ENCODE data around the gene SYNGR2. TPM values are rescaled to one million over a fixed set of nuclear protein-coding genes. Genes with fewer than 3 reads are reported as not detected.
A peak's percentile ranks its signal among the peaks of the same experiment; 100 is the strongest.
"Not testable (repeated sequence)": the region's sequence is repeated elsewhere in the genome, so short reads cannot be mapped to it uniquely, and the experiment has no call there.

Gene SYNGR2
- total RNA-seq, 1 donor from 2014 or later: 115 TPM

- no peak for DNase-seq (ENCODE audit: low spot score in 2 of 2)
- Histone ChIP-seq H3K9me3 (no peaks in the 10 kb centered on the region), H3K27ac (no peak overlapping the region), H3K4me1 (peaks cover 7 to 12% of the 10 kb centered on the region in 2 donors), H3K27me3 (no peaks in the 10 kb centered on the region), H3K36me3 (peaks cover 0 to 4% of the 10 kb centered on the region in 2 donors), H3K4me3 (no peak overlapping the region)
- no peak for TF ChIP-seq CTCF (IDR thresholded peaks at IDR 0.05)
- intact Hi-C loops (cut with DNase I): no loop called here
These were observed 2.0 kb upstream of the SYNGR2 start for GRCh38 chr17:78166416-78166815.

DNA sequence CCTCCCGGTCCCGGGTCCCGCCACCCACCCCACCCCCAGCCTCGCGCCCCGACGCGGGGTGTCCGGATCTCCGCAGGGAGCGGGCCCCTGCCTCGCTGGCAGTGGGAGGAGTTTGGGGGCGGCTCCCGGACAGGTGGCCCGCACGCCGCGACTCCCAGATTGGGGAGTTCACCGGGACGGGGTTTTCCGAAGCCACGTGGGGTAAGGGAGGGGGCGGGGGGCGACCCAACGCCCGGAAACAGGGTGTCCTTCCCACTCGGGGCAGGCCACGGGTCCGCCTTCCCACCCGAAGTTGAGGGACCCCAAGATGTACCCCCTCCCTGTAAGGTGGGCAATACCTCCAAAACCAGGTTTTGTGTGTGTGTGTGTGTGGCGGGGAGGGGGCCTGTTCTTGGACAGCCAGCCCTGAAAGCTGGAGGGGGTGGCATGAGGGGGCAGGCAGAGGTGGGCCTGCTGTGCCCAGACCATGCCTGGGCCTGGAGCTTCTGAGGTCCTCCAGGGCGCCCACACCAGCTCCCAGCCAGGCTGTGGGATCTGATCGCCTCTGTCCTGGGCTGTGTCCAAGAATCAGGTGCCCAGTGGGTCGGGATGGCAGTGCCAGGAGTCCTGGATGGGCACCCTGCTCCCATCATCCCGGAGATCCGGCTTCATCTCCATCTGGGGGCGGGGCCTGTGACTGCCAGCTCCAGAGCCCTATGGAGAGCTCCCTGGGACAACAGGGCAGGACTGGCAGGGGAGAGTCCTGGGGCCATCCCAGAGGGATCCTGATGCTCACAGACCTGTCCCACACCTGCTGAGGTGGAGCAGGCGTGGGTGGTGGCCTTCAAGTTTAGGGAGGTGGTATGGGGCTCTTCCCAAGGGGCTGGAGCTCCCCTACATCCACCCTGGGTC, 767 bp downstream of the SYNGR2 start:
- intact Hi-C loops (cut with DNase I): loop anchor here (1.0 to 2.0 kb wide), 2 partner anchors 18 to 56 kb away; partner anchors contain the start of genes AFMID and TK1
- TF ChIP-seq CTCF (IDR thresholded peaks at IDR 0.05): no peak
- DNase-seq (ENCODE audit: low spot score in 2 of 2): peak in 1 of 2 donors; percentile 82
- Histone ChIP-seq H3K9me3 (no peaks in the 10 kb centered on the region), H3K36me3 (peaks cover 9 to 12% of the 10 kb centered on the region in 2 donors), H3K27me3 (no peaks in the 10 kb centered on the region), H3K4me3 (peak overlapping the region; percentile 97), H3K27ac (peak overlapping the region; percentile 91 to 96), H3K4me1 (peaks cover 7 to 34% of the 10 kb centered on the region in 2 donors)

- TF ChIP-seq CTCF (IDR thresholded peaks at IDR 0.05): no peak
- peak overlapping the region in 1 of 2 donors; percentile 81 for H3K27ac ChIP-seq
- H3K27me3 ChIP-seq: no peaks in the 10 kb centered on the region
- intact Hi-C loops (cut with DNase I): loop anchor here (5.0 to 10.0 kb wide), 3 partner anchors 569 to 1026 kb away; partner anchors contain the start of gene SEC14L1
- H3K9me3 ChIP-seq: no peaks in the 10 kb centered on the region
- H3K36me3 ChIP-seq: peaks cover 9 to 12% of the 10 kb centered on the region in 2 donors
- DNase-seq (ENCODE audit: low spot score in 2 of 2): no peak
- H3K4me1 ChIP-seq: peaks cover 11 to 52% of the 10 kb centered on the region in 2 donors
- no peak overlapping the region for H3K4me3 ChIP-seq
These were observed 2.6 kb downstream of the SYNGR2 start for GRCh38 chr17:78170692-78171590.

DNA sequence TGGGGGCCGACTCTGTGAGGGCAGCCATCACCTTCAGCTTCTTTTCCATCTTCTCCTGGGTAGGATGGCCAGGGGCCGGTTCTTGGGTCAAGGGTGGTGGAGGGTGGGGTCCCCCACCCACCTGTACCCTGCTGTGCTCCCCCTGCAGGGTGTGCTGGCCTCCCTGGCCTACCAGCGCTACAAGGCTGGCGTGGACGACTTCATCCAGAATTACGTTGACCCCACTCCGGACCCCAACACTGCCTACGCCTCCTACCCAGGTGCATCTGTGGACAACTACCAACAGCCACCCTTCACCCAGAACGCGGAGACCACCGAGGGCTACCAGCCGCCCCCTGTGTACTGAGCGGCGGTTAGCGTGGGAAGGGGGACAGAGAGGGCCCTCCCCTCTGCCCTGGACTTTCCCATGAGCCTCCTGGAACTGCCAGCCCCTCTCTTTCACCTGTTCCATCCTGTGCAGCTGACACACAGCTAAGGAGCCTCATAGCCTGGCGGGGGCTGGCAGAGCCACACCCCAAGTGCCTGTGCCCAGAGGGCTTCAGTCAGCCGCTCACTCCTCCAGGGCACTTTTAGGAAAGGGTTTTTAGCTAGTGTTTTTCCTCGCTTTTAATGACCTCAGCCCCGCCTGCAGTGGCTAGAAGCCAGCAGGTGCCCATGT, 3.3 kb downstream of the SYNGR2 start:
- Histone ChIP-seq H3K27ac (peak overlapping the region; percentile 81 to 89), H3K4me1 (peaks cover 11 to 59% of the 10 kb centered on the region in 2 donors), H3K36me3 (peaks cover 9 to 12% of the 10 kb centered on the region in 2 donors), H3K4me3 (peak overlapping the region in 1 of 2 donors; percentile 8)
- intact Hi-C loops (cut with DNase I): loop anchor here (5.0 to 10.0 kb wide), 3 partner anchors 569 to 1027 kb away; partner anchors contain the start of gene SEC14L1
- not testable (repeated sequence) for H3K27me3 ChIP-seq; DNase-seq (ENCODE audit: low spot score in 2 of 2); H3K9me3 ChIP-seq

- intact Hi-C loops (cut with DNase I): loop anchor here (5.0 to 10.0 kb wide), 3 partner anchors 570 to 1028 kb away; partner anchors contain the start of gene SEC14L1
- peak in 1 of 2 donors; percentile 76 for DNase-seq (ENCODE audit: low spot score in 2 of 2)
- Histone ChIP-seq H3K9me3 (no peaks in the 10 kb centered on the region), H3K27ac (peak overlapping the region; percentile 81 to 89), H3K36me3 (peaks cover 9 to 12% of the 10 kb centered on the region in 2 donors), H3K27me3 (no peaks in the 10 kb centered on the region), H3K4me1 (peaks cover 11 to 63% of the 10 kb centered on the region in 2 donors), H3K4me3 (peak overlapping the region in 1 of 2 donors; percentile 8)
- no peak for TF ChIP-seq CTCF (IDR thresholded peaks at IDR 0.05)
These were observed 4.1 kb downstream of the SYNGR2 start for GRCh38 chr17:78172249-78173051.
